ENCODE measurements around the gene COMMD1.

COMMD1 gene

GRCh38 chr2:61988462-61989366 is 83.2 kb downstream of the COMMD1 start:
- DNase-seq (ENCODE audit: low read depth): peak; percentile 53

GRCh38 chr2:61993422-61994024 is 88.0 kb downstream of the COMMD1 start:
- peak; percentile 79 for DNase-seq (ENCODE audit: low read depth)
- no peak overlapping the region for H3K4me3 ChIP-seq (ENCODE audit: low read depth, low read length)
- peak; percentile 89 for TF ChIP-seq CTCF (conservative IDR thresholded peaks at IDR 0.05; ENCODE audit: low read depth, low read length)

More at GRCh38 chr2:61988462-61989366, 83.2 kb downstream of the COMMD1 start:
- H3K4me3 ChIP-seq (ENCODE audit: low read depth, low read length): no peak overlapping the region
- TF ChIP-seq CTCF (conservative IDR thresholded peaks at IDR 0.05; ENCODE audit: low read depth, low read length): no peak

GRCh38 chr2:61994531-61994930 is 89.1 kb downstream of the COMMD1 start:
- DNase-seq (ENCODE audit: low read depth): no peak
- TF ChIP-seq CTCF (conservative IDR thresholded peaks at IDR 0.05; ENCODE audit: low read depth, low read length): no peak
- H3K4me3 ChIP-seq (ENCODE audit: low read depth, low read length): no peak overlapping the region

GRCh38 chr2:61995065-61995464 is 89.6 kb downstream of the COMMD1 start:
- TF ChIP-seq CTCF (conservative IDR thresholded peaks at IDR 0.05; ENCODE audit: low read depth, low read length): no peak
- DNase-seq (ENCODE audit: low read depth): no peak
- no peak overlapping the region for H3K4me3 ChIP-seq (ENCODE audit: low read depth, low read length)

- no peak overlapping the region for H3K4me3 ChIP-seq (ENCODE audit: low read depth, low read length)
- no peak for DNase-seq (ENCODE audit: low read depth)
- no peak for TF ChIP-seq CTCF (conservative IDR thresholded peaks at IDR 0.05; ENCODE audit: low read depth, low read length)
Observed at GRCh38 chr2:61995515-61995914, 90.0 kb downstream of the COMMD1 start.

GRCh38 chr2:61998426-61998825 is 93.0 kb downstream of the COMMD1 start:
- H3K4me3 ChIP-seq (ENCODE audit: low read depth, low read length): no peak overlapping the region
- no peak for TF ChIP-seq CTCF (conservative IDR thresholded peaks at IDR 0.05; ENCODE audit: low read depth, low read length)
- no peak for DNase-seq (ENCODE audit: low read depth)
